Cardiac muscle cell (in vitro differentiated cells and primary cell): Measurements from ENCODE around the gene CFAP77. TPM values are rescaled to one million over a fixed set of nuclear protein-coding genes. Genes with fewer than 3 reads are reported as not detected.

Source experiments
- DNase-seq, 2 donors: peaks; one replicate each; pipeline versions ENCODE4 v3.0.0 to v3.0.0-alpha.2; 2010 to 2017; ENCODE audit warnings: low read depth in 1 of 2, low spot score in 1 of 2
- H3K27ac ChIP-seq: fragments of 200-600 bp; sonication (generic); 2 replicates; pipeline ENCODE4 v1.5.1; 2016
- H3K27me3 ChIP-seq: fragments of 200-600 bp; sonication (generic); 2 replicates; pipeline ENCODE4 v1.6.0; 2016; ENCODE audit warnings: control low read depth
- H3K36me3 ChIP-seq: fragments of 200-600 bp; sonication (generic); 2 replicates; pipeline ENCODE4 v1.5.1; 2016; ENCODE audit warnings: control low read depth
- H3K4me1 ChIP-seq: fragments of 200-600 bp; sonication (generic); 2 replicates; pipeline ENCODE4 v1.8.1; 2017; ENCODE audit warnings: low read depth, mild to moderate bottlenecking, mixed run types
- H3K4me3 ChIP-seq: fragments of 200-600 bp; sonication (generic); 2 replicates; pipeline ENCODE4 v1.5.1; 2016; ENCODE audit warnings: mild to moderate bottlenecking
- H3K9me3 ChIP-seq: fragments of 200-600 bp; sonication (generic); 2 replicates; pipeline ENCODE4 v1.5.1; 2017; ENCODE audit warnings: low read depth, mild to moderate bottlenecking, control low read depth
- CTCF ChIP-seq: IDR thresholded peaks from 2 replicates; pipeline ENCODE4 v1.5.1; 2012; ENCODE audit warnings: low read depth, mild to moderate bottlenecking, low read length
- polyA plus RNA-seq: library from polyadenylated mRNA; unstranded; fragments of >200 nt; fragmentation: Nextera tagmentation; extraction: Ambion mirVana; gene quantifications from 2 replicates; pipeline ENCODE4 v1.2.1, GENCODE V29; 2016
- total RNA-seq: library from RNA; depleted of rRNA; stranded (reverse); fragments of >200 nt; gene quantifications from 2 replicates; pipeline ENCODE4 v1.2.3, GENCODE V29; 2016

CFAP77 gene
- total RNA-seq, result 1.5 and 2.3 TPM in 2 replicates
- 0.46 and 1.2 TPM in 2 replicates for polyA plus RNA-seq

GRCh38 chr9:132409828-132410528, at the start of gene CFAP77:
CFAP77 (plus strand) TSS chr9:132410211; CDS start chr9:132410272, 61 bp downstream.
- TF ChIP-seq CTCF, result no peak
- Histone ChIP-seq H3K9me3 (no peaks in the 10 kb centered on the region), H3K36me3 (no peaks in the 10 kb centered on the region), H3K4me1 (peaks cover 3% of the 10 kb centered on the region), H3K27ac (no peak within 1 kb of the TSS), H3K27me3 (peaks cover 47% of the 10 kb centered on the region), H3K4me3 (peak within 1 kb of the TSS; percentile 42)
- peak; percentile 70 to 73 for DNase-seq

GRCh38 chr9:132364068-132364467, 45.9 kb upstream of the CFAP77 start:
- DNase-seq, result no peak
- H3K27me3 ChIP-seq, result no peaks in the 10 kb centered on the region
- H3K4me3 ChIP-seq, result no peak overlapping the region
- no peak for TF ChIP-seq CTCF
- no peaks in the 10 kb centered on the region for H3K36me3 ChIP-seq
- no peaks in the 10 kb centered on the region for H3K4me1 ChIP-seq
- no peak overlapping the region for H3K27ac ChIP-seq
- H3K9me3 ChIP-seq, result no peaks in the 10 kb centered on the region

- H3K27ac ChIP-seq, result no peak overlapping the region
- no peaks in the 10 kb centered on the region for H3K9me3 ChIP-seq
- H3K4me3 ChIP-seq, result no peak overlapping the region
- no peaks in the 10 kb centered on the region for H3K27me3 ChIP-seq
- no peaks in the 10 kb centered on the region for H3K4me1 ChIP-seq
- no peak for TF ChIP-seq CTCF
- no peak for DNase-seq
- H3K36me3 ChIP-seq, result no peaks in the 10 kb centered on the region
Measured at GRCh38 chr9:132365986-132366385, 44.0 kb upstream of the CFAP77 start.

- Histone ChIP-seq H3K9me3 (no peaks in the 10 kb centered on the region), H3K27me3 (no peaks in the 10 kb centered on the region), H3K36me3 (no peaks in the 10 kb centered on the region), H3K27ac (no peak overlapping the region), H3K4me1 (no peaks in the 10 kb centered on the region), H3K4me3 (no peak overlapping the region)
- no peak for DNase-seq
- TF ChIP-seq CTCF, result no peak
Measured at GRCh38 chr9:132366481-132366880, 43.5 kb upstream of the CFAP77 start.

GRCh38 chr9:132367613-132368313, 42.2 kb upstream of the CFAP77 start:
- Histone ChIP-seq H3K9me3 (no peaks in the 10 kb centered on the region), H3K4me1 (no peaks in the 10 kb centered on the region), H3K27me3 (no peaks in the 10 kb centered on the region), H3K27ac (no peak overlapping the region), H3K36me3 (no peaks in the 10 kb centered on the region), H3K4me3 (no peak overlapping the region)
- DNase-seq, result no peak
- TF ChIP-seq CTCF, result no peak
